ENCODE data around the gene MRPS10.

MRPS10 gene

DNA sequence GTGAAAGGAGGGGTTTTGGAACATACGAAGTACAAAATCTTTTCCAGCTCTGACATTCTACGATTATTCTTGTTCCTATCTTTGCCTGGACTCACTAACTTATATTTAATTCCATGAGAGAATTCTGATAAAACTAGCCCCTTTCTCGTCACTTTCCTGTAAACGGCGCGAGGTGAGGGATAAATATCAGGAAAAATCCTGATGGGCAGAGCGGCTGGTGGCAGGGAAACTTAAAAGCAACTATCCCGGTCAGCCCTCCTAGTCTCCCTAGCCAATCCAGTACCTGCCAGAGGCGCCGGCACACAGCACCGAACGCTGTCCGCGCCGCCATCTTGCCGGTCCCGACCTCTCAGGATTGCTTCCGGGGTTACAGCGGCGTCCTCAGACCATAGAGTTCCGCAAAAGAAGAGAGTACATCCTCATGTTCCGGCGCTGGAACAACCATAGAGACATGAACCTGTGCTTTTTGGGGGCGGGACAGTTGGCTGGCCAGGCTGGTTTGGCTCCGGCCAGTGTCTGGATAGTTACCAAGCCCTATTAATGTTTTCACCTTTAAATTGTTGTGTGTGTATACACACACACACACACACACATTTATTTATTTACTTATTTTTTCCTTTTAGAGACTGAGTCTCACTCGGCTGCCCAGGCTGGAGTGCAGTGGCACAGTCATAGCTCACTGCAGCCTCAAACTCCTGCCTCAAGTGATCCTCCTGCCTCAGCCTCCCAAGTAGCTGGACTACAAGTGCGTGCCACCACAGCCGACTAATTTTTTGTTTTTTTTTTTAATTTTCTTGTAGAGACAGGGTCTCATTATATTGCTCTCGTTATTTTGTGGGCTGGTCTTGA is at the start of gene MRPS10:
Gene MRPS10, minus strand, starts transcription at position 343 of the 849 bp plus-strand sequence. Its CDS starts 12 bp downstream, at position 331.
- H3K4me3 ChIP-seq (ENCODE audit: low read length), result peak within 1 kb of the TSS; percentile 99
- peak; percentile 95 for DNase-seq (ENCODE audit: low read depth)
- TF ChIP-seq, protein P1, sequence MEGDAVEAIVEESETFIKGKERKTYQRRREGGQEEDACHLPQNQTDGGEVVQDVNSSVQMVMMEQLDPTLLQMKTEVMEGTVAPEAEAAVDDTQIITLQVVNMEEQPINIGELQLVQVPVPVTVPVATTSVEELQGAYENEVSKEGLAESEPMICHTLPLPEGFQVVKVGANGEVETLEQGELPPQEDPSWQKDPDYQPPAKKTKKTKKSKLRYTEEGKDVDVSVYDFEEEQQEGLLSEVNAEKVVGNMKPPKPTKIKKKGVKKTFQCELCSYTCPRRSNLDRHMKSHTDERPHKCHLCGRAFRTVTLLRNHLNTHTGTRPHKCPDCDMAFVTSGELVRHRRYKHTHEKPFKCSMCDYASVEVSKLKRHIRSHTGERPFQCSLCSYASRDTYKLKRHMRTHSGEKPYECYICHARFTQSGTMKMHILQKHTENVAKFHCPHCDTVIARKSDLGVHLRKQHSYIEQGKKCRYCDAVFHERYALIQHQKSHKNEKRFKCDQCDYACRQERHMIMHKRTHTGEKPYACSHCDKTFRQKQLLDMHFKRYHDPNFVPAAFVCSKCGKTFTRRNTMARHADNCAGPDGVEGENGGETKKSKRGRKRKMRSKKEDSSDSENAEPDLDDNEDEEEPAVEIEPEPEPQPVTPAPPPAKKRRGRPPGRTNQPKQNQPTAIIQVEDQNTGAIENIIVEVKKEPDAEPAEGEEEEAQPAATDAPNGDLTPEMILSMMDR (IDR thresholded peaks at IDR 0.05; ENCODE audit: insufficient read depth, low read depth, low read length, missing control alignments), result no peak

DNA sequence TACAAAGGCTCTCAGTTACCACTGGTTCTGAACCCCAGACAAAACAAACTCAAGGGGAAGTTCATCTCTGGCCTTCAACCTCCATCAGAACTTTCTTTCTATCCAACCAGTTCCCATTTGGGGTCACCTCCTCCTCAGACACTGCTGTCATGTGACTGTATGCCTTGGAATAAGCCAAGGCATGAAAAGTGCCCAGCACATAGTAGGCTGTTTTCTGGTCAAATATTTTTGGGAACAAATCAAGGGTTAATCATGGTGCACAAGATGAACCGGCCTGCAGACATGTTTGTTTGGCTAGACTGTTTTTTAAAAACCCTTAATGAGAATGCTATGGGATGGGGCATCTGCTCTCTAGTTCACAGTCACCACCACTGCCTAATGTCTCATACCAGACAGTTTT is 48.9 kb upstream of the MRPS10 start:
- no peak for DNase-seq (ENCODE audit: low read depth)
- H3K4me3 ChIP-seq (ENCODE audit: low read length), result no peak overlapping the region
- TF ChIP-seq, protein P1 (IDR thresholded peaks at IDR 0.05; ENCODE audit: insufficient read depth, low read depth, low read length, missing control alignments), result no peak

DNA sequence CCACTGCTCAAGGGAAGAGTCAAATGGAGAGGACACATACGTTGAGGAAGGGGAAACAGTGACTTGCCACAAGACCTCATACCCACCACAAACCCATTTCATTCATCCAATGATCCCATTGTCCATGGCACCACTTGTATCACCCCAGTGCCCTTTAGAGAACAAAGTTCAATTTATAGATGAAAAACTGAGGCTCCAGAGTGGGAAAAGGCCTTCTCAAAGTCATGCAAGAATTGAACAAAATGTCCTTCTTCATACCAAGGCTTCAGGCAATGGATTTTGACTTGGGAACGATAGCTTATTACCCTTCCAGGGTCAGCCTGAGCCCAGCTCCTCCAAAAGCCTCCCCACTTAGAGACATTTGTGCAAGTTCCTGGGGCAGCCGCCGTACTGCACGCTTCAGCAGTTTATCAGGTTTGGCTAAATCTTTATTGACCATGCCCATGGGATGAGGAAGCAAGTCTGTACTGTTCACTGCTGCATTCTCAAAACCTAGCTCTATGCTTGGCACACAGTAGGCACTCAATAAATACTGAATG is 47.3 kb upstream of the MRPS10 start:
- TF ChIP-seq, protein P1 (IDR thresholded peaks at IDR 0.05; ENCODE audit: insufficient read depth, low read depth, low read length, missing control alignments), result no peak
- DNase-seq (ENCODE audit: low read depth), result no peak
- H3K4me3 ChIP-seq (ENCODE audit: low read length), result no peak overlapping the region

DNA sequence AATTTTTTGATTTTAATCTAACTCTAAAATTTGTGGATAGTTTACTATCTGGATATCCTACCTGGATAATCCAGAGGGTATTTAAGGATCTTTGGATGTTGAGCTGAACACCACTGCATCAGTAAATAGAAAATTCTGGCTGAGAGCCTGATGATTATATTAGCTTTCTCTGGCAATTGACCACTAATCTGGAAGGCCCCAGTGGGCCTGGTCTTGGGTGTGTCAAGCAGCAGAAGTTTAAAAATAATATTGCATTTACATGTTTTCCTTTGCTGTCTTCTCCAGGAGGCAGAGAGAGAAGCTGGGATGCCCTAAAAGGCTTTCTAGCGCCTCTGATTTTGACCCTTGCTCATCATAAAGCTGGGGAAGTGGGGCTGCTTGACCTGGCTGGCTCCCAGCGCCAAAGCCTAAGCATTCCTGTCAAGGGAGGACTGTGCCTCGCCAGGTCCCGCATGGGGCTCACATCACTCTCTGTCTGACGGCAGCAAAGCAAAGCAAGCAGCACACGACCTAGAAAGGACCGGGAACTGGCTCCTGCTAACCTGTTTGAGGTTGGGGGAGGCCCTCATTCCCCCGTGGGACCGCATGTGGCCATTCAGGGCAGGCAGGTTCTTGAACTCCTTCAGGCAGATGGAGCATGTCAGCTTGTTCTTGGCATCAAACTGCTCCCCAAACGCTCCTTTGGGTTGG is 46.6 kb upstream of the MRPS10 start:
- H3K4me3 ChIP-seq (ENCODE audit: low read length), result no peak overlapping the region
- no peak for DNase-seq (ENCODE audit: low read depth)
- TF ChIP-seq, protein P1 (IDR thresholded peaks at IDR 0.05; ENCODE audit: insufficient read depth, low read depth, low read length, missing control alignments), result no peak

DNA sequence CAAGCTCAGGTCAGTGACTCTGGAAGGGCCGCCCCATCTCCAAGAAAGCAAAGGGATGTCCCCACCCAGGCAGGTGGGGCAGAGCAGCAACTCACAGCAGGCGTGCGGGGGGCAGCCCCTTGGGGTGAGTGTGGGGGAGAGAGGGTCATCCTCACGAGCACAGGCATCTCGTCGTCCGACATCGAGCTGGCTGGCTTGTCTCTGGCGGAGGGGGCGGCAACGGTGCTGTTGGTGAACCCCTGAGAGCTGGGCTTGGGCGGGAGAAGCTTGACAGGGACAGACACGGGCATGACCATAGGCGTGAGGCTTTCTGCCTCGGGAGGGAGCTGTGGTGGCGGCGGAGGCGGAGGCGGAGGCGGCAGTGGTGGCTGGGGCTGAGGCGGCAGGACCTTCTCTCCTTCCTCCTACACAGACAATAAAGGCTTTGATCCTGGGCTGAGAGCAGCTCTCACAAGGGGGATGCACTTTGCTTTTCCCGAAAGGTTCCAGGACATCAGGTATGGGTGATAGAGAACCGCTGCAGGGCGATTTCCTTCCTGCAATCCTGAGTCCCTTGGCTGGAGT is 45.6 kb upstream of the MRPS10 start:
- no peak overlapping the region for H3K4me3 ChIP-seq (ENCODE audit: low read length)
- no peak for DNase-seq (ENCODE audit: low read depth)
- TF ChIP-seq, protein P1 (IDR thresholded peaks at IDR 0.05; ENCODE audit: insufficient read depth, low read depth, low read length, missing control alignments), result no peak

DNA sequence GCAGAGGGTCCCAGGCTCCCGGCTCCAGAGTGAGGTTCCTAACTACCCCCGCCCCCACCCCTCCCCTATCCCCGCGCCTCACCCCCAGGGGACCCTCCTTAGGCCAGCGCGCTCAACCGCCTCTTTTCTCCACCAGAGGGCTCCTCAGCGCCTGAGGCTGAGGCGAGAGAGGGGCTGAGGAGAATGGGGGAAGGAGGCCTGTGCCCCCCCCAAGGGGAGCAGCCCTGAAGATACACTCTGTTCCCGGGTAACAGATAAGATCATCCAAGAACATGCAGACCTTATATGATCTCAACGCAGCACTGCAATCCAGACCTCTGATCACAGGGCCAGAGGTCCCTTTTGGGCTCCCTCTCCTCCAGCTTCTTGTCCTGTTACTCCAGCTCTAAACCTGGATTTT is 43.3 kb upstream of the MRPS10 start:
- no peak overlapping the region for H3K4me3 ChIP-seq (ENCODE audit: low read length)
- TF ChIP-seq, protein P1 (IDR thresholded peaks at IDR 0.05; ENCODE audit: insufficient read depth, low read depth, low read length, missing control alignments), result peak; percentile 49
- DNase-seq (ENCODE audit: low read depth), result no peak

Data from epithelial cell of esophagus (primary cell).